DND-41 (cell line): ENCODE results near the gene TRIM39.

Source experiments
- ATAC-seq: fragments of 200-7000 bp; cut with Tn5 transposase; 3 replicates; pipeline ENCODE4 v1.9.1; 2021; ENCODE audit warnings: low read depth; ENCODE audit not compliant: insufficient read depth
- DNase-seq: peaks from one replicate; pipeline ENCODE4 v3.0.0-alpha.2; 2020
- H2AFZ ChIP-seq: 2 replicates; pipeline ENCODE4 v1.6.0; 2012; ENCODE audit warnings: low read depth, low read length
- H3K27ac ChIP-seq: 2 replicates; pipeline ENCODE4 v1.5.1; 2012; ENCODE audit warnings: low read length, inconsistent platforms
- H3K27me3 ChIP-seq: fragments of 200-600 bp; sonication (generic); 2 replicates; pipeline ENCODE4 v1.6.0; 2012; ENCODE audit warnings: low read length, mild to moderate bottlenecking, inconsistent platforms; ENCODE audit not compliant: insufficient read depth, poor library complexity
- H3K36me3 ChIP-seq: 2 replicates; pipeline ENCODE4 v1.5.1; 2012; ENCODE audit warnings: low read length, inconsistent platforms; ENCODE audit not compliant: insufficient read depth
- H3K4me1 ChIP-seq: 2 replicates; pipeline ENCODE4 v1.5.1; 2012; ENCODE audit warnings: mild to moderate bottlenecking, low read length; ENCODE audit not compliant: insufficient read depth
- H3K4me2 ChIP-seq: 2 replicates; pipeline ENCODE4 v1.6.0; 2012; ENCODE audit warnings: mild to moderate bottlenecking, moderate library complexity, low read length, inconsistent platforms; ENCODE audit not compliant: insufficient read depth
- H3K4me3 ChIP-seq, 2 experiments: fragments of 200-600 bp in 1 of 2; shearing (Covaris generic) in 1 of 2; 2 replicates each; pipeline ENCODE4 v1.5.1; 2012 to 2016; ENCODE audit warnings: inconsistent platforms in 2 of 2, low read length in 2 of 2, mild to moderate bottlenecking in 2 of 2, low read depth in 1 of 2, moderate library complexity in 1 of 2
- H3K79me2 ChIP-seq: 2 replicates; pipeline ENCODE4 v1.6.0; 2012; ENCODE audit warnings: low read length, inconsistent platforms; ENCODE audit not compliant: insufficient read depth
- H3K9ac ChIP-seq: 2 replicates; pipeline ENCODE4 v1.6.0; 2012; ENCODE audit warnings: low read depth, mild to moderate bottlenecking, inconsistent platforms, low read length, moderate library complexity
- H3K9me3 ChIP-seq: 2 replicates; pipeline ENCODE4 v1.5.1; 2012; ENCODE audit warnings: low read length, moderate library complexity, mild to moderate bottlenecking, inconsistent platforms; ENCODE audit not compliant: insufficient read depth, severe bottlenecking
- H4K20me1 ChIP-seq: 2 replicates; pipeline ENCODE4 v1.6.0; 2012; ENCODE audit warnings: low read length; ENCODE audit not compliant: insufficient read depth
- EZH2 ChIP-seq: IDR thresholded peaks from 3 replicates; pipeline ENCODE4 v1.6.1; 2012; ENCODE audit warnings: borderline replicate concordance, low read depth, mild to moderate bottlenecking, moderate library complexity, low read length, inconsistent platforms; ENCODE audit not compliant: severe bottlenecking
- TF ChIP-seq, protein P1 (sequence below): IDR thresholded peaks from 2 replicates; pipeline ENCODE4 v1.5.1; 2012; ENCODE audit warnings: borderline replicate concordance, low read length, moderate library complexity, mild to moderate bottlenecking; ENCODE audit not compliant: poor library complexity, severe bottlenecking; ENCODE audit errors: extremely low read depth

Gene TRIM39

DNA sequence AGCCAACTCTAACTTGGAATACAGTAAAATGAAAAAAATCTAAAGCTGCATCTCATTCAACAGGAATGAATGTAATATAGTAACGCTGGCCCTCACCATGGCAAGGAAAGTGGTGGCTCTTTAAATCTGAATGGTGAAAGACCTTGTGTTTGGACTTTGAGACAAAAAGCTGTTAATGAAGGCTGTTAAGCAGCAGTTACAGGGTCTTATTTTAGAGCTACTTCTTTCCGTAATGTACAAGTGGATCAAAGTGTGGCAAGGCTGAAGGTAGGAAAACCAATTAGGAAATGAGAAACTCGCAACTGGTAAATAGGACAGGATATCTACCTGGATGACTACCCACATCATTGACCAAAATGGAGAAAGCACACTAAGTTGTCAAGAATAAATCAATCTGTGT is 11.6 kb upstream of the TRIM39 start:
- DNase-seq = no peak
- H3K4me2 ChIP-seq = no peak overlapping the region
- H4K20me1 ChIP-seq = peaks cover 86% of the 10 kb centered on the region

DNA sequence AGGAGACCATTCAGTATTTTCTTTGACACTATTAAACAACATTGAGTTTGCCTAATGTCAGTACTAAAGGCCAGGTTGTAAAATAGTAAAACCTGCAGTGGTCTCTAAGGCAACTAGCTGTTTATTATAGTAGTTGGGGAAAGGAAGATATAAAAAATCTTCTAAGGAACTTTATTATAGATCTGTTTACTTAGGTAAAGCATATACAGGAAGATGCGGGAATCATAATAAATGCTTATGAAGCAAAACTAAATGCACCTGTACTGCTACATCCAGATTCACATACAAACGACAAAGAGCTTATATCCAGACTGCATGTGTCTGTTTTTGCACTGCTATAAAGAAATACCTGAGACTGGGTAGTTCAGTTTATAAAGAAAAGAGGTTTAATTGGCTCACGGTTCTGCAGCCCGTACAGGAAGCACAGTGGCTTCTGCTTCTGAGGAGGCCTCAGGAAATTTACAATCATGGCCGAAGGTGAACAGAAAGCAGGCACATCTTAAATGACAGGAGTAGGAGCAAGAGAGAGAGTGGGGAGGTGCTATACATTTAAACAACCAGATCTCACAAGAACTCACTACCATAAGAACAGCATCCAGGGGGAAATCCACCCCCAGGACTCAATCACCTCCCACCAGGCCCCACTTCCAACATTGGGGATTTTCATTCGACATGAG is 8.7 kb upstream of the TRIM39 start:
- Histone ChIP-seq H3K4me2 (no peak overlapping the region), H3K79me2 (peaks cover 94% of the 10 kb centered on the region), H3K27ac (no peak overlapping the region), H3K9me3 (no peaks in the 10 kb centered on the region), H3K4me3 (no peak overlapping the region), H2AFZ (no peak overlapping the region), H4K20me1 (peaks cover 81% of the 10 kb centered on the region), H3K36me3 (peaks cover 37% of the 10 kb centered on the region), H3K9ac (no peak overlapping the region), H3K4me1 (0 out of 2 replicates have a peak, but pooled peaks cover 9% of the 10 kb centered on the region), H3K27me3 (no peaks in the 10 kb centered on the region)
- ATAC-seq = no peak
- TF ChIP-seq EZH2 = no peak
- TF ChIP-seq, protein P1, sequence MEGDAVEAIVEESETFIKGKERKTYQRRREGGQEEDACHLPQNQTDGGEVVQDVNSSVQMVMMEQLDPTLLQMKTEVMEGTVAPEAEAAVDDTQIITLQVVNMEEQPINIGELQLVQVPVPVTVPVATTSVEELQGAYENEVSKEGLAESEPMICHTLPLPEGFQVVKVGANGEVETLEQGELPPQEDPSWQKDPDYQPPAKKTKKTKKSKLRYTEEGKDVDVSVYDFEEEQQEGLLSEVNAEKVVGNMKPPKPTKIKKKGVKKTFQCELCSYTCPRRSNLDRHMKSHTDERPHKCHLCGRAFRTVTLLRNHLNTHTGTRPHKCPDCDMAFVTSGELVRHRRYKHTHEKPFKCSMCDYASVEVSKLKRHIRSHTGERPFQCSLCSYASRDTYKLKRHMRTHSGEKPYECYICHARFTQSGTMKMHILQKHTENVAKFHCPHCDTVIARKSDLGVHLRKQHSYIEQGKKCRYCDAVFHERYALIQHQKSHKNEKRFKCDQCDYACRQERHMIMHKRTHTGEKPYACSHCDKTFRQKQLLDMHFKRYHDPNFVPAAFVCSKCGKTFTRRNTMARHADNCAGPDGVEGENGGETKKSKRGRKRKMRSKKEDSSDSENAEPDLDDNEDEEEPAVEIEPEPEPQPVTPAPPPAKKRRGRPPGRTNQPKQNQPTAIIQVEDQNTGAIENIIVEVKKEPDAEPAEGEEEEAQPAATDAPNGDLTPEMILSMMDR = no peak
- DNase-seq = no peak

More for the DNA sequence above, 11.6 kb upstream of the TRIM39 start:
- Histone ChIP-seq H3K4me1 (no peaks in the 10 kb centered on the region), H3K4me3 (no peak overlapping the region), H3K9me3 (no peaks in the 10 kb centered on the region), H3K9ac (no peak overlapping the region), H3K36me3 (peaks cover 50% of the 10 kb centered on the region), H3K79me2 (peaks cover 92% of the 10 kb centered on the region), H3K27ac (no peak overlapping the region), H3K27me3 (no peaks in the 10 kb centered on the region), H2AFZ (no peak overlapping the region)
- no peak for ATAC-seq
- TF ChIP-seq, protein P1 = no peak
- TF ChIP-seq EZH2 = no peak

DNA sequence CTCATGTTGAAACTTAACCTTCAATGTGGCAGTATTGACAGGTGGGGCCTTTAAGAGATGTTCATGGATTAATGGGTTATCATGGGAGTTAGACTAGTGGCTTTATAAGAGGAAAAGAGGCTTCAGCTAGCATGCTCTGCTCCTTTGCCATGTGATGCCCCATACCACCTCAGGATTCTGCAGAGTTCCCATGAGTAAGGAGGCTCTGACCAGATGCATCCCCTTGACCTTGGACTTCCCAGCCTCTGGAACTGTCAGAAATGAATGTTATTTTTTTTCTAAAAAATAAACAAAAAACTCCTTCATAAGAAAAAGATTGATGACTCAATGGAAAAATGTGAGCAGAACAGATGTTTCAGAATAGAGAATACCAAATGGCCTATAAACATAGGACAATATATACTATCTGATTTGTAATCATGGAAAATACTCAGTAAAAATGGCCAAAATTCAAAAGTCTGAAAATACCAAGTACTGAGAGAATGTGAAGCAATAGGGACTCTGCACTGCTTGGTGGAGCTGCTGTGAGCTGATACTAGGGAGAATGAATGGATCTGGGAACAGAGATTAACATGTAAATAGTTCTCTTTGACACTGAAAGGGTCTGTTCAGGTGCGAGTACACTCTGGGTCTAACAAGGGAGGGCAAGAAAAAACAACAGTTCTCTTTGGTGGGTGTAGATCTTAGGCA is 7.4 kb upstream of the TRIM39 start:
- Histone ChIP-seq H4K20me1 (peaks cover 78% of the 10 kb centered on the region), H3K79me2 (peaks cover 98% of the 10 kb centered on the region), H3K4me1 (peaks cover 20% of the 10 kb centered on the region), H3K4me3 (no peak overlapping the region), H3K36me3 (peaks cover 24% of the 10 kb centered on the region), H3K27me3 (no peaks in the 10 kb centered on the region), H3K4me2 (no peak overlapping the region), H3K27ac (no peak overlapping the region), H2AFZ (no peak overlapping the region), H3K9ac (no peak overlapping the region), H3K9me3 (no peaks in the 10 kb centered on the region)
- DNase-seq (no peak), ATAC-seq (no peak)
- TF ChIP-seq, protein P1 = no peak
